BLaER1 treated with 17β-estradiol and CSF1 and Interleukin-3, amounts not matched to agents 10 nM and 100 nM (cell line): Measurements from ENCODE around the gene RPLP2.
A peak's percentile ranks its signal among the peaks of the same experiment; 100 is the strongest.

ENCODE experiments used
- H3K27ac ChIP-seq, 11 experiments: shearing (Covaris generic); formaldehyde crosslinking; 2 replicates each; pipeline ENCODE4 v1.8.1; 2022
- H3K27me3 ChIP-seq, 11 experiments: shearing (Covaris generic); formaldehyde crosslinking; 2 replicates each; pipeline ENCODE4 v1.8.1; 2022
- H3K36me3 ChIP-seq, 11 experiments: shearing (Covaris generic); formaldehyde crosslinking; 2 replicates each; pipeline ENCODE4 v1.8.1; 2022
- H3K4me1 ChIP-seq, 10 experiments: shearing (Covaris generic); formaldehyde crosslinking; 2 replicates each; pipeline ENCODE4 v1.8.1; 2022
- H3K4me2 ChIP-seq, 11 experiments: shearing (Covaris generic); formaldehyde crosslinking; 2 replicates each; pipeline ENCODE4 v1.8.1; 2022
- H3K4me3 ChIP-seq, 10 experiments: shearing (Covaris generic); formaldehyde crosslinking; 2 replicates each; pipeline ENCODE4 v1.8.1; 2022
- H3K9ac ChIP-seq, 11 experiments: shearing (Covaris generic); formaldehyde crosslinking; 2 replicates each; pipeline ENCODE4 v1.8.1; 2022
- H3K9me3 ChIP-seq, 11 experiments: shearing (Covaris generic); formaldehyde crosslinking; replicated peaks in 1 of 11; 2 replicates each; pipeline ENCODE4 v1.8.1; 2022
- H4K20me1 ChIP-seq, 11 experiments: shearing (Covaris generic); formaldehyde crosslinking; 2 replicates each; pipeline ENCODE4 v1.8.1; 2022
- Cebpa-rat ChIP-seq, 11 experiments: shearing (Covaris generic); IDR thresholded peaks; 2 replicates each; pipeline ENCODE4 v1.8.1; 2022

Gene RPLP2

GRCh38 chr11:834371-835316 lies 24.9 kb downstream of the RPLP2 start:
- Histone ChIP-seq H3K27me3 (peaks cover 29 to 51% (median 37%) of the 10 kb centered on the region in 11 experiments), H3K9me3 (no peaks in the 10 kb centered on the region), H3K36me3 (peaks cover 32 to 37% (median 36%) of the 10 kb centered on the region in 11 experiments), H3K4me1 (peaks cover 50 to 71% (median 55%) of the 10 kb centered on the region in 10 experiments), H3K9ac (peak overlapping the region; percentile 2 to 90 (median 81); a peak in 20 of 22 replicates), H4K20me1 (peaks cover 48 to 93% (median 88%) of the 10 kb centered on the region in 11 experiments), H3K27ac (peak overlapping the region in 7 of 11 experiments; percentile 2 to 65 (median 41); a peak in 12 of 22 replicates), H3K4me3 (peak overlapping the region in 9 of 10 experiments; percentile 7 to 86 (median 71); a peak in 14 of 20 replicates), H3K4me2 (peak overlapping the region; percentile 90 to 99 (median 98))
- no peak for TF ChIP-seq Cebpa-rat (IDR thresholded peaks at IDR 0.05)

- H3K4me2 ChIP-seq, result no peak overlapping the region
- no peak overlapping the region for H3K27ac ChIP-seq
- H3K4me1 ChIP-seq, result peaks cover 44 to 70% (median 52%) of the 10 kb centered on the region in 10 experiments
- no peak overlapping the region for H3K4me3 ChIP-seq
- H4K20me1 ChIP-seq, result peaks cover 64 to 93% (median 88%) of the 10 kb centered on the region in 11 experiments
- no peak overlapping the region for H3K9ac ChIP-seq
- peaks cover 46 to 52% (median 52%) of the 10 kb centered on the region in 11 experiments for H3K36me3 ChIP-seq
- peaks cover 13 to 35% (median 21%) of the 10 kb centered on the region in 11 experiments for H3K27me3 ChIP-seq
- TF ChIP-seq Cebpa-rat (IDR thresholded peaks at IDR 0.05), result no peak
- no peaks in the 10 kb centered on the region for H3K9me3 ChIP-seq
Measured at GRCh38 chr11:836274-836673, 26.5 kb downstream of the RPLP2 start.

GRCh38 chr11:836700-837099 lies 26.9 kb downstream of the RPLP2 start:
- H3K4me1 ChIP-seq, result peaks cover 44 to 69% (median 51%) of the 10 kb centered on the region in 10 experiments
- no peak overlapping the region for H3K9ac ChIP-seq
- no peak for TF ChIP-seq Cebpa-rat (IDR thresholded peaks at IDR 0.05)
- no peak overlapping the region for H3K4me3 ChIP-seq
- peaks cover 46 to 53% (median 52%) of the 10 kb centered on the region in 11 experiments for H3K36me3 ChIP-seq
- no peaks in the 10 kb centered on the region for H3K9me3 ChIP-seq
- H4K20me1 ChIP-seq, result peaks cover 69 to 93% (median 88%) of the 10 kb centered on the region in 11 experiments
- H3K4me2 ChIP-seq, result no peak overlapping the region
- H3K27ac ChIP-seq, result no peak overlapping the region
- H3K27me3 ChIP-seq, result peaks cover 9 to 31% (median 17%) of the 10 kb centered on the region in 11 experiments

- H4K20me1 ChIP-seq, result peaks cover 74 to 92% (median 86%) of the 10 kb centered on the region in 11 experiments
- peaks cover 2 to 24% (median 10%) of the 10 kb centered on the region in 11 experiments for H3K27me3 ChIP-seq
- H3K4me3 ChIP-seq, result no peak overlapping the region
- TF ChIP-seq Cebpa-rat (IDR thresholded peaks at IDR 0.05), result no peak
- no peak overlapping the region for H3K4me2 ChIP-seq
- no peaks in the 10 kb centered on the region for H3K9me3 ChIP-seq
- 0 out of 22 replicates have a peak overlapping the region, but pooled peaks of 1 of the 11 experiments have one; percentile 11 for H3K9ac ChIP-seq
- H3K36me3 ChIP-seq, result peaks cover 46 to 53% (median 52%) of the 10 kb centered on the region in 11 experiments
- H3K4me1 ChIP-seq, result peaks cover 37 to 62% (median 44%) of the 10 kb centered on the region in 10 experiments
- H3K27ac ChIP-seq, result no peak overlapping the region
Measured at GRCh38 chr11:837189-837989, 27.6 kb downstream of the RPLP2 start.

GRCh38 chr11:837990-838307 lies 28.2 kb downstream of the RPLP2 start:
- Histone ChIP-seq H3K4me2 (no peak overlapping the region), H3K36me3 (peaks cover 46 to 53% (median 52%) of the 10 kb centered on the region in 11 experiments), H3K9me3 (no peaks in the 10 kb centered on the region), H3K27ac (no peak overlapping the region), H3K4me3 (no peak overlapping the region), H3K4me1 (peaks cover 35 to 60% (median 42%) of the 10 kb centered on the region in 10 experiments), H3K27me3 (peaks cover 0 to 21% (median 7%) of the 10 kb centered on the region in 11 experiments; a peak in 9 of 22 replicates), H3K9ac (0 out of 22 replicates have a peak overlapping the region, but pooled peaks of 1 of the 11 experiments have one; percentile 11), H4K20me1 (peaks cover 74 to 91% (median 85%) of the 10 kb centered on the region in 11 experiments)
- TF ChIP-seq Cebpa-rat (IDR thresholded peaks at IDR 0.05), result no peak

- Histone ChIP-seq H3K4me1 (peaks cover 36 to 61% (median 44%) of the 10 kb centered on the region in 10 experiments), H3K4me2 (no peak overlapping the region), H3K9me3 (no peaks in the 10 kb centered on the region), H3K9ac (peak overlapping the region in 3 of 11 experiments; percentile 13 to 29 (median 25); a peak in 3 of 22 replicates), H3K27me3 (peaks cover 0 to 16% (median 7%) of the 10 kb centered on the region in 11 experiments; a peak in 7 of 22 replicates), H4K20me1 (peaks cover 74 to 86% (median 80%) of the 10 kb centered on the region in 11 experiments), H3K27ac (no peak overlapping the region), H3K36me3 (peaks cover 46 to 53% (median 52%) of the 10 kb centered on the region in 11 experiments), H3K4me3 (no peak overlapping the region)
- TF ChIP-seq Cebpa-rat (IDR thresholded peaks at IDR 0.05), result no peak
Measured at GRCh38 chr11:838441-839279, 28.9 kb downstream of the RPLP2 start.

GRCh38 chr11:839280-839623 lies 29.5 kb downstream of the RPLP2 start:
- no peak for TF ChIP-seq Cebpa-rat (IDR thresholded peaks at IDR 0.05)
- H3K9me3 ChIP-seq, result no peaks in the 10 kb centered on the region
- no peak overlapping the region for H3K4me2 ChIP-seq
- peaks cover 69 to 80% (median 74%) of the 10 kb centered on the region in 11 experiments for H4K20me1 ChIP-seq
- peaks cover 0 to 11% (median 6%) of the 10 kb centered on the region in 11 experiments; a peak in 7 of 22 replicates for H3K27me3 ChIP-seq
- H3K4me1 ChIP-seq, result peaks cover 36 to 61% (median 42%) of the 10 kb centered on the region in 10 experiments
- no peak overlapping the region for H3K27ac ChIP-seq
- no peak overlapping the region for H3K4me3 ChIP-seq
- peaks cover 46 to 53% (median 52%) of the 10 kb centered on the region in 11 experiments for H3K36me3 ChIP-seq
- peak overlapping the region in 4 of 11 experiments; percentile 13 to 31 (median 27); a peak in 3 of 22 replicates for H3K9ac ChIP-seq
